HTERT RPE-1 (cell line): ENCODE measurements around the gene ARHGAP19.

Experiments
- in situ Hi-C: fragments of 300-500 bp; cut with MboI; formaldehyde crosslinking; loops from 4 replicates; pipeline ENCODE4 v1.14.3; 2020; ENCODE audit warnings: low sequenced_read_pairs

ARHGAP19 gene

GRCh38 chr10:97230146-97230545 lies 62.3 kb downstream of the ARHGAP19 start:
- in situ Hi-C loops, result no loop called here

- in situ Hi-C loops, result no loop called here
Observed at GRCh38 chr10:97229322-97230015, 63.0 kb downstream of the ARHGAP19 start.

DNA sequence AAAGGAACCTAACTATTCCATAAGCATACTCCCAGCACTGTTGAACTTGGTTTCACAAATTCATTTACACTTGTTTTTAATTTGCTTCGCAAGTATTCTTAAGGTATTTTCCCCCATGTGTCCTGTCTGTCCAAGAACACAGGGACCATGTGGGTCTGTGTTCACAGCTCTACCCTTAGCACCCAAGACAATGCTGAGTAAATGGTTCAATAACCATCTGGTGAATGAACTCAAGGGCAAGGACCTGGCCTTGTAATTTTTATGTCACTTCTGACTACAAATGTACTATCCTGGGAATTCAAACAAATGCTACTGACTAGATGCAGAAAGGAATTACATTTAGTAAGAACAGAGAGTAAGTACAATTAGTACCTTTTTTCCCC lies 63.7 kb downstream of the ARHGAP19 start:
- in situ Hi-C loops, result no loop called here

DNA sequence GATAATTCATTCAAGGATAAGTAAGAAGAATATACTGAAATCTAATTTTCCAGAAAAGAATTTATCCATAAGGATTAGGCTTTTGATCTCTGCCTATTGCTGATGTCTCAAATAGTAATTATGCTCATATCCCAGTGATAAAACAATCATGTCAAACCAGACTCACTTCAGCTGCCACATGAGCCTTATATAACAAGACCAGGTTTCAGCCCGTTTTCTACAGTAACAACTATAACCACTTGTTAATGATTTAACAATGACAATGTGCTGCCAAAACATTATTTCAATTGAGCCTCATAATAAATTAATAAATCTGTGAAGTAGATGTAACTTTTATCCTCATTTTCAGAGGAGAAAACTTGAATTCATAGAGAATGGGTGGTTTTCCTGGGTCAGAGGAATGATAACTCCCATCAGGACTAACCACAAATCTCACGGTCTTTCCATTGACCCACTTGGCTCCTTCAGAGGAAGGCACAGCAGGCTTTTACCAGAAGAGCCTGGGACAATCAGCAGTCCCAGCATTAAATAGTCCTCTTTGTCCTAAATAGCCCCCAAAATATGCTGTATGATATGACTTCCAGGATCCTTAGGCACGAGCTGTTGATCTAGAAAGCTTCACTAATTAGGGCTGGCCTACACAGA lies 64.2 kb downstream of the ARHGAP19 start:
- in situ Hi-C loops, result no loop called here

GRCh38 chr10:97226398-97226797 lies 66.0 kb downstream of the ARHGAP19 start:
- in situ Hi-C loops, result no loop called here

DNA sequence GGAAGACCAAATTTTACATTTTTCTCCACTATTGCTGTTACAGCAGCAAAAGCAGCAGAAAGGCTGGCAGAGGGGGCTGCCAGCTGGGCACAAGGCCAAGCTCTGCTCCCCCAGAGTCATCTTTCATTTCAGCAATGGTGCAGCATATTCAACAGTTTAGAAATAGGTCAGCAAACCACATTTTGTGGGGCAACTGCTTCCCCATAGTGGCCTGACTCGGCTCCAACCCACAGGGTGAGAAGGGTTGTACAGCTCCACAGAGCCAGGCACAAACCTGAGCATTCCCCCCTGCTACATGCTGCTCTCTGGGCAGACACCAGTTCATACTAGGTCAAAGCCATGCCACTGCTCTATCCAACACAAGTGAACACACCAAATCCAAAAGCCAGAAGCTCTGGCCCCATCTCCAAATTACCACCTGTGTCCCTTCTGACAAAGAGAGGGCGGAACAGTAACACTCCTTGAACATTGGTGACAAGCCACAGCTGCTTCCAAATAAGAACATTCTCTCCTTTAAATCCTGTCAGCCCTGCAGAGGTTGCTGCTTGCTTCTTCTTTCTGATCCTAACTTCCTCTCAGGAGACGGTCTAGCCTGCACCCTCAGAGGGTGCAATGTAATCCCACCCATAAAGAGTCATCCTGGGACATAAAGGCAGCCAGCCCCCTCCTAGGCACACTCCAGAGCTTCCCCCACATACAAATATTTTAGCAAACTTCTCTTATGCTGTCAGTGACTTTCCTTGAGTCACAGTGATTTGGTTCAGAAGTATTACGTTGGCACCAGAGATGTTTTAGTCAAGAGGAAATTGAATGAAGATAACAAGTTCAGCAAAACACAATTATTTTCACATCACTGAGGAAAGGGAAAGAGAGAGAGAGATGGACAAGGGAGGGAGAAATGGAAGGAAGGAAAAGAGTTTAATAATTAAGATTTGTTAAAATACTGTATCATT lies 67.7 kb downstream of the ARHGAP19 start:
- in situ Hi-C loops, result no loop called here

DNA sequence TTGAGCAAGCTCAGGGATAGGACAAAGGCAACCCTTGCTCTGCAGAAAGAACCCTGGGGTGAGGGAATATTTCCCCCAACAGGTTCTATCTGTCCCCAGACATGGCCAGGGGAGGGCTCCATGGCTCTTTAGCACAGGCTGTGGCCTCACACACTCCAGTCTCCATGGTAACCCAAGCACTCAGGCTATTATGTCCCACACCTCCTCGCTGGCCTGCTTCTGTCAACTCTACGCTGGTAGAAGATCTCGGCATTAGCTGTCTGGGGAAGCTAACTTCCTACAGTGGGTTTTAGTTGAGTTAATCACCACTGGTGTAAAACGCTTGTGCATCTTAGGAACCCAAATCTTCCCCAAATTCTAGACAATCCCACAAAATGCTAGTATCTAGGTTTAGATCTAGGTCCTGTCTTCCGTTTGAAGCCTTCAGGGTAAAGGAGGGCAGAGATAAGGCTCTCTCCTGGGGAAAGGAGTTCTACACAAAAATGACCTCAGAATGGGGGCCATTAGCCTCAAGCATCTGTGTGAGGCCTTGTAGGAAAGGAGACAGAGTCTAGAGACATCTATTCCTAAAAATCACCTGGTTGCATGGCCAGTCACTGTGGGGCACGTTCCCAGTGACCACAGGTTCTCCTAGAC lies 70.0 kb downstream of the ARHGAP19 start:
- in situ Hi-C loops, result no loop called here

GRCh38 chr10:97220355-97220754 lies 72.1 kb downstream of the ARHGAP19 start:
- in situ Hi-C loops, result no loop called here

DNA sequence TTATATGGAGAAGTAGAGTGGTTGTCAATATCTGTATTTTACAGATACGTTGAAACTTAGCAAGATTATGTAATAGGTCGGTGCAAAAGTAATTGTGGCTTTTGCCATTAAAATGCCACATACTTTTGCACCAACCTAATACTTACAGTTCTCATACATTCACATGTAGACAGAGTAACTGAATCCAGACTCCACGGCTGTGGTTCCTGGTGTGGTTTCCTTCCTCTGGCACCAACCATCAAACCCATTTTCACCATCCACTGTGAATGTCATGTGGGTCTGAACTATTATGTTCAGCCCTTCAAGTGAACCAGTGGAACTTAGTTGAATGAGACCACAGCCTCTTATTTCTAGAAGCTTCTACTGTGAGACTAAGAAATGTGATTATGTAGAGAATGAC lies 75.1 kb downstream of the ARHGAP19 start:
- in situ Hi-C loops, result no loop called here

GRCh38 chr10:97215619-97216260 lies 76.7 kb downstream of the ARHGAP19 start:
- in situ Hi-C loops, result no loop called here

- in situ Hi-C loops, result no loop called here
Observed at GRCh38 chr10:97213431-97213830, 79.0 kb downstream of the ARHGAP19 start.

GRCh38 chr10:97211229-97211628 lies 81.2 kb downstream of the ARHGAP19 start:
- in situ Hi-C loops, result no loop called here

DNA sequence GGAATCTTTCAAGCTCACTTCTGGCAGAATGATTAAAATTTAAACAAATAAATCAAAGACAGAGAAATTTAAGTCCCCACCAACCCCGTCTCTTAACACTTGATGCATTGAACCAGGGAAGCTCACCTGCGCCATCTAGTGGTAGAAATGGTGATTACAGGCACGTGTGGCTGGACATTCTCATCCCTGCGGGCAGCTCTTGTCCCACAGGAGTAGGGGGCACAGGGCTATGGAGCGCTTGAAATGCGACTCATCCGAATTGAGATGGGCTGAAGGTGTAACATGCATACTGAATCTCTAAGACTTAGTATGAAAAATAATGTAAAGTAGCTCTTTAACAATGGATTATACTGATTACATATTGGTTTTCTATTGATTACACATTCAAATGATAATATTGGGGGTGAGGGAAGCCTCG lies 81.9 kb downstream of the ARHGAP19 start:
- in situ Hi-C loops, result no loop called here

DNA sequence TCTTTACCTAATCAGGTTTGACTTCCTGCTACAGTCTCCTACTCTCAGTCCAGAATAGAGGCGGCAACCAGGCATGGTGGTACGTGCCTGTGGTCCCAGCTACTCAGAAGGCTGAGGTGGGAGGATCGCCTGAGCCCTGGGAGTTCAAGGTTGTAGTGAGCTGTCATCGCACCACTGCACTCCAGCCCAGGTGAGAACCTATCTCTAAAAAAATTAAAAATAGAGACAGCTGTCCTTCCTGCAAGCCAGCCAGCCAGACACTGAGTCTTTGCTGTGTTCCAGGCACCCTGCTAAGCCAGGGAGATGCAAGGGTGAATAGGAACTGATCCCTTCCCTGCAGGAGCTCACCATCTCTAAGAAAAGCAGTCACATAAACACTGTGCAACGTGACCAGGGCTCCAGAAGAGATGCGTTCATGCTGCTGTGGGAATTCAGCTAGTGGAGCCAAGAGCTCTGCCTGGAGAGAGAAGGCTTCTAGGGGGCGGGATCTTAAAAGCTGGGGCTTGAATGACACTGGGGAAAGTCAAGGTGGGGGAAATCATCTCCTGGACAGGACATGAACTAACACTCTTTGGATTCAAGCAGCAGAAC lies 84.6 kb downstream of the ARHGAP19 start:
- in situ Hi-C loops, result no loop called here

DNA sequence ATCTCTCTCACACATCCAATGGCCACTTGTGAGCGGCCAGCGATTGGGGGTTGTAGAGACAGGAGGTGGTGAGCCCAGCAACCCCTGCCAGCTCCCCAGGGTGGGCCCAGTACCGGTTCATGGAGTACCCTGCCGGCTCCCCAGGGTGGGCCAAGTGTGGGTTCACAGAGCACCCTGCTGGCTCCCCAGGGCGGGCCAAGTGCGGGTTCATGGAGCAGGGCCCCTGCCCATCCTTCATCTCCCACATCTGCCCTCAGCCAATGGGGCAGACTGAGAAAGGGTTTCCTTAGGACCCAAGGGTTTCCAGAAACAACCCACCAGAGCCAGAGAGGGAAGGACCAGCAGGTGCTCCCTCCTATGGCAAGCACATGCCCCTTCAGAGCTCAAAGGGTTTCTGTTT lies 85.3 kb downstream of the ARHGAP19 start:
- in situ Hi-C loops, result no loop called here

- in situ Hi-C loops, result no loop called here
Observed at GRCh38 chr10:97204826-97205679, 87.4 kb downstream of the ARHGAP19 start.

DNA sequence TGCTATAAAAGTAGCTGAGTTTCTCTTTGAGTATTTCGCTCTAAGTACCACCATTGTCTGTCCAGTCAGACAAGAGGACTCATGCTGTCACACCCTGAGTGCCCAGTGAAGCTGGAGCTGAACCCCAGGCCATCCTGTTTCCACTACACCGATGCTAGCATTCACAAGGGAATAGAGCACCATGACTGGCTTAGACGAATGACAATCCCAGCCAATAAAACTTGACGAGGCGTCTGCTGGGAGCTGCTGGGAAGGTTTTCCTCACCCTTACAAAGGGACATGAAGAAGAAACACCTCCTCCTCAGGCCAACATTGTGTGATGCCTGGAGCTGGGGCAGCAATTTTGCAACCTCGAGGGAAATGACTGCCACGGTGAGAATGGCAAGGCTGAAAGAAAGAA lies 89.2 kb downstream of the ARHGAP19 start:
- in situ Hi-C loops, result no loop called here

DNA sequence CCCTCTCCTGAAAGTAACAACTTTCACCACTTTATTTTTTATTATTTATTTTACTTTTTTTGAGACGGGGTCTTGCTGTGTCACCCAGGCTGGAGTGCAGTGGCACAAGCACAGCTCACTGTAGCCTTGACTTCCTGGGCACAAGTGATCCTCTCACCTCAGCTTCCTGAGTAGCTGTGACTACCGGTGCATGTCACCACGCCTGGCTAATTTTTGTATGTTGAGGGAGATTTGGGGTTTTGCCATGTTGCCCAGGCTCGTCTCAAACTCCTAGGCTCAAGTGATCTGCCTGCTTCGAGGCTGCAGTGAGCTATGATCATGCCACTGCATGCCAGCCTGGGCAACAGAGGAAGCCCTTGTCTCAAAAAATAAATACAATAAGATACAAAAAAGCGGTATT lies 91.8 kb downstream of the ARHGAP19 start:
- in situ Hi-C loops, result no loop called here

DNA sequence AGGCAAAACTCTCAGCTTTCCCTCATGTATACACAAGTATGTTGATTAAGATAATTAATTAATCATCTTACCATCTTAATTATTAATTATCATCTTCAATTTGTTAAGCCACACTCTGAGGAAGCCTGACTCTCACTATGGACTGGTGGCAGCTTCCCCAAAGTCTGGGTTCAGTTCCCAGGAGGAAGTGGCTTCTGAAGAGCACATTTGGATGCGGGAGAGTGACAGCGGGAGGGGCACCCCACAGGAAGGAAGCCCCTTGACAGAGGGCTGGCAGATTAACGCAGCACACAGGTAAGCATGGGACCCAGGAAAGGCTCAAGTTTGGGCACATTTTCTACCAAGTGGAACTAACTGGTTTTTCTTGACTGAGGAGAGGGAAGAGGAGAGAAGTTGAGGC lies 93.3 kb downstream of the ARHGAP19 start:
- in situ Hi-C loops, result no loop called here
